Mammary epithelial cell (primary cell): ENCODE measurements around the gene PPM1E.

Source experiments
- EZH2 ChIP-seq: IDR thresholded peaks from 2 replicates; pipeline ENCODE4 v1.6.1; 2012; ENCODE audit warnings: low read length, inconsistent platforms, borderline replicate concordance
- TF ChIP-seq, protein P1 (sequence below), 2 donors: IDR thresholded peaks in 1 of 2; conservative IDR thresholded peaks in 1 of 2; 2 replicates each; pipeline ENCODE4 v1.5.1; 2011 to 2012; ENCODE audit warnings: inconsistent platforms in 2 of 2, low read length in 2 of 2, mild to moderate bottlenecking in 2 of 2, control low read depth in 1 of 2, low read depth in 1 of 2; ENCODE audit not compliant: insufficient read depth in 1 of 2; ENCODE audit errors: extremely low read depth in 1 of 2

DNA sequence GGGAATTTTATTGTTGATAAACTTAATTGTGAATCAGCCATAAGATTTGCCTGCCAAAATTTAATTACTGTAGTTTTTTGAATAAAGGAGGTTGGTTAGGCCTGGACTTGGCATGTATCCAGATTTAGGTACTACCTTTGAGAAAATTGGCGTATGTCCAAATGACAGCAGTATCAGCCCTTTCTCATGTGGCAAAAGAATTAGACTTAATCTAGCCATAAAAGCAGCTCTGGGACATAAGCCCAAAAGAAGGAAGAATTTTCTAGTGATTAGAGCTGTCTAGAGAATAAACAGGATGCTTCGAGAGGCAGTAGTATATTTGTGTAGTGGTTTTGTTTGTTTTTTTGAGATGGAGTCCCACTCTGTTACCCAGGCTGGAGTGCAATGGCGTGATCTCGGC is 27.7 kb downstream of the PPM1E start:
- no peak for TF ChIP-seq EZH2
- TF ChIP-seq, protein P1, sequence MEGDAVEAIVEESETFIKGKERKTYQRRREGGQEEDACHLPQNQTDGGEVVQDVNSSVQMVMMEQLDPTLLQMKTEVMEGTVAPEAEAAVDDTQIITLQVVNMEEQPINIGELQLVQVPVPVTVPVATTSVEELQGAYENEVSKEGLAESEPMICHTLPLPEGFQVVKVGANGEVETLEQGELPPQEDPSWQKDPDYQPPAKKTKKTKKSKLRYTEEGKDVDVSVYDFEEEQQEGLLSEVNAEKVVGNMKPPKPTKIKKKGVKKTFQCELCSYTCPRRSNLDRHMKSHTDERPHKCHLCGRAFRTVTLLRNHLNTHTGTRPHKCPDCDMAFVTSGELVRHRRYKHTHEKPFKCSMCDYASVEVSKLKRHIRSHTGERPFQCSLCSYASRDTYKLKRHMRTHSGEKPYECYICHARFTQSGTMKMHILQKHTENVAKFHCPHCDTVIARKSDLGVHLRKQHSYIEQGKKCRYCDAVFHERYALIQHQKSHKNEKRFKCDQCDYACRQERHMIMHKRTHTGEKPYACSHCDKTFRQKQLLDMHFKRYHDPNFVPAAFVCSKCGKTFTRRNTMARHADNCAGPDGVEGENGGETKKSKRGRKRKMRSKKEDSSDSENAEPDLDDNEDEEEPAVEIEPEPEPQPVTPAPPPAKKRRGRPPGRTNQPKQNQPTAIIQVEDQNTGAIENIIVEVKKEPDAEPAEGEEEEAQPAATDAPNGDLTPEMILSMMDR (conservative IDR thresholded peaks at IDR 0.05 in 1 of 2, IDR thresholded peaks at IDR 0.05 in 1 of 2; ENCODE audit: extremely low read depth in 1 of 2, insufficient read depth in 1 of 2, low read depth in 1 of 2, low read length in 2 of 2) = no peak
